H1 (cell line): Measurements from ENCODE around the gene FAM50A.

Source experiments
- CBX5 ChIP-seq: fragments of 300-800, 300-1000 bp; sonication (generic); IDR thresholded peaks from 2 replicates; pipeline ENCODE4 v1.7.1; 2016; ENCODE audit warnings: antibody characterized with exemption, low read length, low read depth
- CTCF ChIP-seq, 3 experiments: IDR thresholded peaks; 1 replicate in 2 of 3; 2 replicates in 1 of 3; pipeline versions ENCODE4 v1.5.1 to v1.6.1; 2011; ENCODE audit warnings: low read length in 3 of 3, mild to moderate bottlenecking in 3 of 3, inconsistent platforms in 2 of 3, low read depth in 1 of 3, moderate library complexity in 1 of 3; ENCODE audit not compliant: insufficient read depth in 1 of 3; ENCODE audit errors: control extremely low read depth in 1 of 3
- EP300 ChIP-seq, 2 experiments: IDR thresholded peaks; 1 replicate in 1 of 2; 2 replicates in 1 of 2; pipeline ENCODE4 v1.6.1; 2011 to 2012; ENCODE audit warnings: low read depth in 2 of 2, low read length in 2 of 2, mild to moderate bottlenecking in 2 of 2, borderline replicate concordance in 1 of 2, inconsistent platforms in 1 of 2, moderate library complexity in 1 of 2
- EZH2 ChIP-seq: fragments of 200-600 bp; sonication (generic); IDR thresholded peaks from 2 replicates; pipeline ENCODE4 v1.7.1; 2012; ENCODE audit warnings: low read depth, mild to moderate bottlenecking, moderate library complexity, low read length, inconsistent platforms; ENCODE audit not compliant: severe bottlenecking
- GTF2F1 ChIP-seq: IDR thresholded peaks from 2 replicates; pipeline ENCODE4 v1.6.1; 2012; ENCODE audit warnings: low read depth, low read length, improper control_type of control experiment, borderline replicate concordance
- POLR2AphosphoS5 ChIP-seq: IDR thresholded peaks from 2 replicates; pipeline ENCODE4 v1.6.1; 2011; ENCODE audit warnings: low read depth, low read length
- SRF ChIP-seq: IDR thresholded peaks from 2 replicates; pipeline ENCODE4 v1.6.1; 2011; ENCODE audit warnings: mild to moderate bottlenecking, low read depth, low read length, moderate library complexity
- ZNF274 ChIP-seq: IDR thresholded peaks from 2 replicates; pipeline ENCODE4 v1.7.0; 2012; ENCODE audit warnings: low read length, borderline replicate concordance; ENCODE audit errors: extremely low read depth

GRCh38 chrX:154462396-154462795, 18.5 kb downstream of the FAM50A start:
- TF ChIP-seq POLR2AphosphoS5 (no peak), SRF (no peak), CTCF (IDR thresholded peaks at IDR 0.05; ENCODE audit: control extremely low read depth in 1 of 3, insufficient read depth in 1 of 3, low read depth in 1 of 3, low read length in 3 of 3) (no peak), EZH2 (no peak), ZNF274 (no peak), EP300 (IDR thresholded peaks at IDR 0.05; ENCODE audit: borderline replicate concordance in 1 of 2, low read depth in 2 of 2, low read length in 2 of 2) (no peak), GTF2F1 (no peak), CBX5 (no peak)
